Neural progenitor cell (in vitro differentiated cells): ENCODE data around the gene ARMC9. TPM values are rescaled to one million over a fixed set of nuclear protein-coding genes. Genes with fewer than 3 reads are reported as not detected.

Source experiments
- DNase-seq: peaks from one replicate; pipeline ENCODE4 v3.0.0-alpha.2; 2016; ENCODE audit warnings: low spot score
- H2AFZ ChIP-seq: fragments of 200-600 bp; sonication (generic); replicated peaks from 2 replicates; pipeline ENCODE4 v1.6.1; 2016; ENCODE audit warnings: antibody characterized with exemption
- H3F3A ChIP-seq: fragments of 200-600 bp; sonication (generic); 2 replicates; pipeline ENCODE4 v1.6.1; 2016; ENCODE audit warnings: antibody characterized with exemption, low read depth
- H3K27ac ChIP-seq: fragments of 200-600 bp; sonication (generic); 2 replicates; pipeline ENCODE4 v1.5.1; 2016; ENCODE audit warnings: mild to moderate bottlenecking
- H3K27me3 ChIP-seq: fragments of 200-600 bp; sonication (generic); 2 replicates; pipeline ENCODE4 v1.6.1; 2016; ENCODE audit warnings: mild to moderate bottlenecking, moderate library complexity
- H3K36me3 ChIP-seq: fragments of 200-600 bp; sonication (generic); 2 replicates; pipeline ENCODE4 v1.5.1; 2016
- H3K4me1 ChIP-seq: fragments of 200-600 bp; sonication (generic); 2 replicates; pipeline ENCODE4 v1.6.1; 2016; ENCODE audit warnings: mixed run types
- H3K4me2 ChIP-seq: fragments of 200-600 bp; sonication (generic); 2 replicates; pipeline ENCODE4 v1.6.1; 2016
- H3K4me3 ChIP-seq: fragments of 200-600 bp; sonication (generic); 2 replicates; pipeline ENCODE4 v1.5.1; 2016
- H3K79me2 ChIP-seq: fragments of 200-600 bp; sonication (generic); 2 replicates; pipeline ENCODE4 v1.6.1; 2016; ENCODE audit warnings: low read depth
- H3K9ac ChIP-seq: fragments of 200-600 bp; sonication (generic); 2 replicates; pipeline ENCODE4 v1.6.1; 2016
- H3K9me3 ChIP-seq: fragments of 200-600 bp; sonication (generic); 2 replicates; pipeline ENCODE4 v1.5.1; 2016; ENCODE audit warnings: low read depth
- H4K20me1 ChIP-seq: fragments of 200-600 bp; sonication (generic); 2 replicates; pipeline ENCODE4 v1.6.1; 2016; ENCODE audit warnings: low read depth
- H3K27ac Mint-ChIP-seq: 3 replicates; pipeline ENCODE4 v1.8.0; 2021; ENCODE audit warnings: mixed read lengths
- H3K27me3 Mint-ChIP-seq: 2 replicates; pipeline ENCODE4 v1.8.0; 2022; ENCODE audit warnings: low read depth, mild to moderate bottlenecking, inconsistent platforms, moderate library complexity, mixed read lengths; ENCODE audit not compliant: insufficient read depth
- H3K36me3 Mint-ChIP-seq: 3 replicates; pipeline ENCODE4 v1.8.0; 2021; ENCODE audit warnings: mixed read lengths
- H3K4me1 Mint-ChIP-seq: 3 replicates; pipeline ENCODE4 v1.8.0; 2021; ENCODE audit warnings: mixed read lengths
- H3K4me3 Mint-ChIP-seq: 3 replicates; pipeline ENCODE4 v1.8.0; 2021; ENCODE audit warnings: mild to moderate bottlenecking, moderate library complexity, mixed read lengths
- H3K9me3 Mint-ChIP-seq: 3 replicates; pipeline ENCODE4 v1.8.0; 2020; ENCODE audit warnings: mixed read lengths
- EZH2 ChIP-seq: fragments of 200-600 bp; sonication (generic); IDR thresholded peaks from 2 replicates; pipeline ENCODE4 v1.6.1; 2017; ENCODE audit warnings: antibody characterized with exemption, mild to moderate bottlenecking, moderate library complexity
- EZH2phosphoT487 ChIP-seq: fragments of 200-600 bp; sonication (generic); IDR thresholded peaks from 2 replicates; pipeline ENCODE4 v1.6.1; 2017; ENCODE audit warnings: antibody characterized with exemption
- total RNA-seq: library from RNA; depleted of rRNA; stranded (reverse); fragments of >200 nt; gene quantifications from 2 replicates; pipeline ENCODE4 v1.2.3, GENCODE V29; 2015; ENCODE audit warnings: low replicate concordance
- TF ChIP-seq, protein P1 (sequence below): fragments of 200-600 bp; sonication (generic); IDR thresholded peaks from 2 replicates; pipeline ENCODE4 v1.5.1; 2017; ENCODE audit warnings: antibody characterized with exemption, mild to moderate bottlenecking

Gene ARMC9
- total RNA-seq, 1 donor from 2014 or later: 45.8 TPM

DNA sequence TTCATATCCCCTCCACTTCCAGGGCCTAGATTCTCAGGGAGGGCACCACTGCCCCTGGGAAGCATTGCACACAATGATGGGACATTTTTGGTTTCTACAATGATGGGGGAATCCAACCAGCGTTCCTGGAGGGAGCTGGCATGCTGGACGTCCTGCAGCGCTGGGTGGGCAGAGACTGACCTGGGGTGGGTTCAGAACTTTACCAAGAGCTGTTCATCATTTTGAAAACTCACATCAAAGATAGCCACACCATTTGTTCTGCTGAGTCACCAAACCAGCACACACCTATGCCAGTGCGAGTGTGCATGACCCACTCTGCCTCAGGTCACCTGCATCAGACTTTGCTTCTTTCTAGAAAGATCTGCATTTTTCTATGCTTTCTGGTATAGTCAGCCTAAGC is 14.1 kb upstream of the ARMC9 start:
- H4K20me1 ChIP-seq: no peaks in the 10 kb centered on the region
- H3K4me2 ChIP-seq: no peak overlapping the region
- no peaks in the 10 kb centered on the region for H3K27me3 ChIP-seq
- no peak for DNase-seq
- H3K79me2 ChIP-seq: no peaks in the 10 kb centered on the region
- no peaks in the 10 kb centered on the region for H3K36me3 Mint-ChIP-seq
- H3K9ac ChIP-seq: no peak overlapping the region
- peaks cover 21% of the 10 kb centered on the region for H3K4me1 Mint-ChIP-seq
- H3K9me3 Mint-ChIP-seq: no peaks in the 10 kb centered on the region
- H3K27me3 Mint-ChIP-seq: peaks cover 2% of the 10 kb centered on the region
- no peak overlapping the region for H3K27ac ChIP-seq
- no peak for TF ChIP-seq EZH2phosphoT487
- TF ChIP-seq EZH2: no peak
- TF ChIP-seq, protein P1, sequence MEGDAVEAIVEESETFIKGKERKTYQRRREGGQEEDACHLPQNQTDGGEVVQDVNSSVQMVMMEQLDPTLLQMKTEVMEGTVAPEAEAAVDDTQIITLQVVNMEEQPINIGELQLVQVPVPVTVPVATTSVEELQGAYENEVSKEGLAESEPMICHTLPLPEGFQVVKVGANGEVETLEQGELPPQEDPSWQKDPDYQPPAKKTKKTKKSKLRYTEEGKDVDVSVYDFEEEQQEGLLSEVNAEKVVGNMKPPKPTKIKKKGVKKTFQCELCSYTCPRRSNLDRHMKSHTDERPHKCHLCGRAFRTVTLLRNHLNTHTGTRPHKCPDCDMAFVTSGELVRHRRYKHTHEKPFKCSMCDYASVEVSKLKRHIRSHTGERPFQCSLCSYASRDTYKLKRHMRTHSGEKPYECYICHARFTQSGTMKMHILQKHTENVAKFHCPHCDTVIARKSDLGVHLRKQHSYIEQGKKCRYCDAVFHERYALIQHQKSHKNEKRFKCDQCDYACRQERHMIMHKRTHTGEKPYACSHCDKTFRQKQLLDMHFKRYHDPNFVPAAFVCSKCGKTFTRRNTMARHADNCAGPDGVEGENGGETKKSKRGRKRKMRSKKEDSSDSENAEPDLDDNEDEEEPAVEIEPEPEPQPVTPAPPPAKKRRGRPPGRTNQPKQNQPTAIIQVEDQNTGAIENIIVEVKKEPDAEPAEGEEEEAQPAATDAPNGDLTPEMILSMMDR: no peak
- H3F3A ChIP-seq: peaks cover 16% of the 10 kb centered on the region
- H3K36me3 ChIP-seq: no peaks in the 10 kb centered on the region
- no peaks in the 10 kb centered on the region for H3K9me3 ChIP-seq
- no peak overlapping the region for H3K4me3 Mint-ChIP-seq
- H3K27ac Mint-ChIP-seq: no peak overlapping the region
- peaks cover 18% of the 10 kb centered on the region for H3K4me1 ChIP-seq
- H2AFZ ChIP-seq: no peak overlapping the region
- H3K4me3 ChIP-seq: no peak overlapping the region

DNA sequence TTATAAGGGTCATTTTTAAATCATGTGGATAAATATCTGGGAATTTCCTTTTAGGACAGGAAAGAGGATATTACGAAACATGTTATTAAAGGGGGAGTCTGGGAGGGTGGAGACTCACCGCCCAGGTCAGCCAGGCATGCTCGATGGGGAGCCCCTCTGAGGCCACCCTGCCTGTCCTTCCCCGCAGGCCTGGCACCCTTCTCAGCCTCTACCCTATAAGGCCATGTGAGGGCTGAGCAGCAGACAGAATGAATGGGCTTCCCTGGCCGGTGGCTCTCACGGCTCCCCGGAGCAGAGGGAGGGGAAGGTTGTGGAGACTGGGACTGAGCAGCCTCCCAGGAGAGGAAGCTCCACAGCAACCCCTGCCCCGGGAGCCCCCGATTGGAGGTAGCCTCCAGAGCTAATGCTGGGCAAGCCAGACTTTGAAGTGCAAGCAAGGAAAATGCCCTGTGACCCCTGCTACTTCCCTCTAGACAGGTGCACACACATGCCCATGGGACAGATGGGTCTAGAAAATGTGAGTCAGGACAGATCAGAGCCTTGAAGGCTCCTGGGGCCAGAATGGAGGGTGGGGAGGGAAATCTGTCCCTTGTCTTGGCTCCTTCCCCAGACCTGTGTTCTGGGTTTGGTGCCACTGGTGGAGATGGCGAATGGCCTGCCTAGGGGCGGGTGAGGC is 13.2 kb upstream of the ARMC9 start:
- Histone ChIP-seq H3K27me3 (no peaks in the 10 kb centered on the region), H4K20me1 (no peaks in the 10 kb centered on the region), H3K4me2 (no peak overlapping the region), H3K36me3 (no peaks in the 10 kb centered on the region), H3F3A (peaks cover 16% of the 10 kb centered on the region), H3K4me1 (peaks cover 19% of the 10 kb centered on the region), H3K9me3 (no peaks in the 10 kb centered on the region), H2AFZ (no peak overlapping the region), H3K4me3 (no peak overlapping the region), H3K27ac (no peak overlapping the region), H3K9ac (no peak overlapping the region), H3K79me2 (no peaks in the 10 kb centered on the region)
- Mint-ChIP-seq H3K4me3 (no peak overlapping the region), H3K27me3 (peaks cover 2% of the 10 kb centered on the region), H3K9me3 (no peaks in the 10 kb centered on the region), H3K27ac (no peak overlapping the region), H3K36me3 (no peaks in the 10 kb centered on the region), H3K4me1 (peaks cover 19% of the 10 kb centered on the region)
- no peak for DNase-seq
- TF ChIP-seq, protein P1: no peak
- TF ChIP-seq EZH2phosphoT487: no peak
- TF ChIP-seq EZH2: no peak

DNA sequence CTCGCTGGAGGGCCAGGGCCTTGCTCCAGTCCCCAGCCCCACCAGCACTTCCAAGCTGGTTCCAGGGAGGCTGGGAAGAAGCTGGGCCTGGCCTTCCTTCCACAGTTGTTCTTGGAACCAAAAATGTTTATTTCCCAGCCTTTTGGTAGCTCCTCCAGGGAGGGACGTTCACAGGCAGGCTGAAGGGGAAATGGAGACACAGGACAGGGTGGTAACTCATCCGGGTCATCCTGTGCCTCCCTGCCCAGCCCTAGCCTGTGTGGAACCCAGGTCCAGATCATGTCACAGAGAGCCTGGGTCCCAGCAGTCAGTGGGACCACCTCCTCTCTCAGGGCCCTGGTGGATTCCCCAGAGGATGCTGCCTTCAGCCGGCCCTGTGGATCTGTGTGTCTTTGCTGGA is 12.5 kb upstream of the ARMC9 start:
- Mint-ChIP-seq H3K9me3 (no peaks in the 10 kb centered on the region), H3K36me3 (no peaks in the 10 kb centered on the region), H3K27ac (no peak overlapping the region), H3K4me3 (no peak overlapping the region), H3K27me3 (peaks cover 2% of the 10 kb centered on the region), H3K4me1 (peaks cover 16% of the 10 kb centered on the region)
- no peak overlapping the region for H3K4me2 ChIP-seq
- no peaks in the 10 kb centered on the region for H3K9me3 ChIP-seq
- H2AFZ ChIP-seq: no peak overlapping the region
- no peak for DNase-seq
- no peak overlapping the region for H3K4me3 ChIP-seq
- no peak overlapping the region for H3K9ac ChIP-seq
- no peak overlapping the region for H3K27ac ChIP-seq
- TF ChIP-seq EZH2: no peak
- TF ChIP-seq EZH2phosphoT487: no peak
- TF ChIP-seq, protein P1: no peak
- no peaks in the 10 kb centered on the region for H4K20me1 ChIP-seq
- H3K36me3 ChIP-seq: no peaks in the 10 kb centered on the region
- H3F3A ChIP-seq: peaks cover 16% of the 10 kb centered on the region
- H3K4me1 ChIP-seq: peaks cover 19% of the 10 kb centered on the region
- H3K79me2 ChIP-seq: no peaks in the 10 kb centered on the region
- H3K27me3 ChIP-seq: no peaks in the 10 kb centered on the region
